HepG2 (cell line): ENCODE data around the gene P2RY2. TPM values are rescaled to one million over a fixed set of nuclear protein-coding genes. Genes with fewer than 3 reads are reported as not detected.

Source experiments
- CC2D1A ChIP-seq: sonication (generic); formaldehyde crosslinking; IDR thresholded peaks from 2 replicates; pipeline ENCODE4 v1.8.1; 2023; ENCODE audit warnings: mild to moderate bottlenecking, missing genetic modification reagents
- E2F2 ChIP-seq: sonication (generic); formaldehyde crosslinking; IDR thresholded peaks from 2 replicates; pipeline ENCODE4 v1.4.0; 2020; ENCODE audit warnings: missing genetic modification reagents, borderline replicate concordance
- GRHL1 ChIP-seq: sonication (generic); formaldehyde crosslinking; conservative IDR thresholded peaks from 2 replicates; pipeline ENCODE4 v1.8.0; 2022; ENCODE audit warnings: missing genetic modification reagents
- HMG20A ChIP-seq: IDR thresholded peaks from 2 replicates; pipeline ENCODE4 v1.6.1; 2016; ENCODE audit warnings: borderline replicate concordance
- KDM3A ChIP-seq: IDR thresholded peaks from 2 replicates; pipeline ENCODE4 v1.6.1; 2018; ENCODE audit warnings: low read depth, missing compliant biosample characterization
- MLXIP ChIP-seq: sonication (generic); formaldehyde crosslinking; IDR thresholded peaks from 2 replicates; pipeline ENCODE4 v1.9.0; 2021; ENCODE audit warnings: missing genetic modification reagents, borderline replicate concordance
- MXD1 ChIP-seq: sonication (generic); formaldehyde crosslinking; IDR thresholded peaks from 2 replicates; pipeline ENCODE4 v1.4.0; 2020; ENCODE audit warnings: mild to moderate bottlenecking, missing genetic modification reagents
- NFE2 ChIP-seq: sonication (generic); formaldehyde crosslinking; IDR thresholded peaks from 2 replicates; pipeline ENCODE4 v1.4.0; 2020; ENCODE audit warnings: missing genetic modification reagents
- NONO ChIP-seq, 2 experiments: fragments of 450-650 bp in 1 of 2; sonication (generic) in 1 of 2; formaldehyde crosslinking in 1 of 2; IDR thresholded peaks in 1 of 2; conservative IDR thresholded peaks in 1 of 2; 2 replicates each; pipeline versions ENCODE4 v1.6.1 to v1.8.0; 2017 to 2022; ENCODE audit warnings: mild to moderate bottlenecking in 1 of 2, missing genetic modification reagents in 1 of 2, moderate library complexity in 1 of 2
- STAT5B ChIP-seq: sonication (generic); formaldehyde crosslinking; IDR thresholded peaks from 2 replicates; pipeline ENCODE4 v1.4.0; 2020; ENCODE audit warnings: missing genetic modification reagents
- THRA ChIP-seq: sonication (generic); formaldehyde crosslinking; IDR thresholded peaks from 2 replicates; pipeline ENCODE4 v1.4.0; 2020; ENCODE audit warnings: missing genetic modification reagents, borderline replicate concordance
- ZBTB2 ChIP-seq: sonication (generic); formaldehyde crosslinking; IDR thresholded peaks from 2 replicates; pipeline ENCODE4 v1.8.0; 2022; ENCODE audit warnings: low read depth, missing genetic modification reagents
- ZFAT ChIP-seq: sonication (generic); formaldehyde crosslinking; conservative IDR thresholded peaks from 2 replicates; pipeline ENCODE4 v1.8.1; 2023; ENCODE audit warnings: missing genetic modification reagents, inconsistent platforms
- ZNF207 ChIP-seq: fragments of 450-650 bp; IDR thresholded peaks from 2 replicates; pipeline ENCODE4 v1.6.1; 2016; ENCODE audit warnings: antibody characterized with exemption, borderline replicate concordance
- ZNF263 ChIP-seq: sonication (generic); formaldehyde crosslinking; IDR thresholded peaks from 2 replicates; pipeline ENCODE4 v1.4.0; 2020; ENCODE audit warnings: missing genetic modification reagents
- ZNF430 ChIP-seq: sonication (generic); formaldehyde crosslinking; IDR thresholded peaks from 2 replicates; pipeline ENCODE4 v1.9.0; 2021; ENCODE audit warnings: mild to moderate bottlenecking, missing genetic modification reagents
- ZNF530 ChIP-seq: sonication (generic); formaldehyde crosslinking; IDR thresholded peaks from 2 replicates; pipeline ENCODE4 v1.5.0; 2020; ENCODE audit warnings: low read depth, mild to moderate bottlenecking, missing genetic modification reagents
- ZNF549 ChIP-seq: sonication (generic); formaldehyde crosslinking; IDR thresholded peaks from 2 replicates; pipeline ENCODE4 v1.5.0; 2020; ENCODE audit warnings: missing genetic modification reagents
- ZSCAN9 ChIP-seq: IDR thresholded peaks from 2 replicates; pipeline ENCODE4 v1.6.1; 2016; ENCODE audit warnings: borderline replicate concordance
- polyA plus RNA-seq, 8 experiments: library from polyadenylated mRNA; depleted of rRNA in 3 of 8; stranded (reverse) in 7 of 8; unstranded in 1 of 8; fragments of >200 nt; fragmentation: Illumina TruSeq in 4 of 8; extraction: Trizol in 4 of 8; gene quantifications; 2 replicates each; pipeline versions ENCODE4 v1.2.1 to v1.2.3, GENCODE V29; 2011 to 2016; ENCODE audit warnings: low read depth in 4 of 8, missing spikeins in 1 of 8, mixed read lengths in 1 of 8; ENCODE audit not compliant: insufficient read depth in 1 of 8
- total RNA-seq, 5 experiments: library from RNA; depleted of rRNA; stranded (reverse); fragments of >200 nt; fragmentation: Illumina TruSeq; extraction: Trizol; gene quantifications; 2 replicates each; pipeline ENCODE4 v1.2.3, GENCODE V29; 2016; ENCODE audit warnings: low read depth in 1 of 5

P2RY2 gene
- total and polyA plus RNA-seq, 2 of the 13 experiments (the other 11 are each of a cell fraction or from before 2014, with no cell fraction given), result 0.95 to 3.1 TPM

GRCh38 chr11:73242251-73243092 is 24.4 kb downstream of the P2RY2 start (continued):
- TF ChIP-seq E2F2 (CRISPR knock-in tag), result no peak
- no peak for TF ChIP-seq ZNF549 (CRISPR knock-in tag)
- TF ChIP-seq MXD1 (CRISPR knock-in tag), result no peak
- TF ChIP-seq STAT5B (CRISPR knock-in tag), result no peak
- no peak for TF ChIP-seq ZBTB2
- TF ChIP-seq NFE2 (CRISPR knock-in tag), result no peak
- TF ChIP-seq KDM3A (CRISPR knock-in tag), result 0 out of 2 replicates have a peak, but pooled peaks have one; percentile 26
- no peak for TF ChIP-seq ZNF207
- no peak for TF ChIP-seq NONO (IDR thresholded peaks at IDR 0.05)
- peak; percentile 44; the same call in 1 of the 2 replicates for TF ChIP-seq NONO (CRISPR knock-in tag; conservative IDR thresholded peaks at IDR 0.05)
- TF ChIP-seq ZNF530 (CRISPR knock-in tag), result no peak
- TF ChIP-seq HMG20A (CRISPR knock-in tag), result no peak
- no peak for TF ChIP-seq ZFAT (CRISPR knock-in tag)
- peak; percentile 49; the same call in 1 of the 2 replicates for TF ChIP-seq ZSCAN9 (CRISPR knock-in tag)
- 0 out of 2 replicates have a peak, but pooled peaks have one; percentile 8 for TF ChIP-seq ZNF263
- TF ChIP-seq GRHL1 (CRISPR knock-in tag), result no peak
- TF ChIP-seq THRA (CRISPR knock-in tag), result 0 out of 2 replicates have a peak, but pooled peaks have one; percentile 30
- no peak for TF ChIP-seq CC2D1A (CRISPR knock-in tag)
- no peak for TF ChIP-seq MLXIP (CRISPR knock-in tag)
- TF ChIP-seq ZNF430 (CRISPR knock-in tag), result no peak
